B cell (primary cell): ENCODE results near the gene LRP1. TPM values are rescaled to one million over a fixed set of nuclear protein-coding genes. Genes with fewer than 3 reads are reported as not detected.

ENCODE experiments used
- ATAC-seq: fragments of 200-7000 bp; cut with Tn5 transposase; one replicate; pipeline ENCODE4 v1.10.0; 2021; ENCODE audit warnings: low read depth, mild to moderate bottlenecking, moderate number of reproducible peaks, moderate library complexity
- CTCF ChIA-PET: fragments of 350-600 bp; sonication (Branson Sonifier 250); formaldehyde crosslinking; loops from one replicate; lab custom pipeline; 2021; ENCODE audit warnings: antibody characterized with exemption, inconsistent platforms; lab: Charles Lee
- POLR2A ChIA-PET: fragments of 350-600 bp; sonication (Branson Sonifier 250); formaldehyde crosslinking; loops from one replicate; lab custom pipeline; 2021; ENCODE audit warnings: antibody characterized with exemption; lab: Charles Lee
- DNase-seq: peaks from one replicate; pipeline ENCODE4 v3.0.0; 2013
- H2AFZ ChIP-seq: 2 replicates; pipeline ENCODE4 v1.6.1; 2012; ENCODE audit warnings: mild to moderate bottlenecking, low read depth, low read length; ENCODE audit not compliant: insufficient read depth, poor library complexity, severe bottlenecking
- H3K27ac ChIP-seq, 2 donors: 1 replicate in 1 of 2; 2 replicates in 1 of 2; pipeline ENCODE4 v1.5.1; 2012 to 2013; ENCODE audit warnings: low read length in 2 of 2, mild to moderate bottlenecking in 2 of 2, moderate library complexity in 1 of 2
- H3K27me3 ChIP-seq, 4 experiments: fragments of 200-600 bp in 1 of 4; sonication (generic) in 1 of 4; replicated peaks in 1 of 4; 1 replicate in 2 of 4; 2 replicates in 2 of 4; pipeline versions ENCODE4 v1.6.1 to v1.7.0; 2013 to 2016; ENCODE audit warnings: low read length in 3 of 4, mild to moderate bottlenecking in 2 of 4, mixed read lengths in 1 of 4, moderate library complexity in 1 of 4; ENCODE audit not compliant: insufficient read depth in 4 of 4, control insufficient read depth in 3 of 4; ENCODE audit errors: control extremely low read depth in 1 of 4
- H3K36me3 ChIP-seq, 2 experiments: replicated peaks in 1 of 2; 1 replicate in 1 of 2; 2 replicates in 1 of 2; pipeline versions ENCODE4 v1.6.1 to v1.7.1; 2013; ENCODE audit warnings: low read length in 1 of 2; ENCODE audit not compliant: insufficient read depth in 2 of 2, control insufficient read depth in 1 of 2; ENCODE audit errors: control extremely low read depth in 1 of 2, extremely low read depth in 1 of 2
- H3K4me1 ChIP-seq, 2 donors: fragments of 200-600 bp in 1 of 2; sonication (generic) in 1 of 2; 1 replicate in 1 of 2; 2 replicates in 1 of 2; pipeline versions ENCODE4 v1.5.1 to v1.6.1; 2013 to 2017; ENCODE audit warnings: low read length in 2 of 2; ENCODE audit not compliant: control insufficient read depth in 2 of 2, insufficient read depth in 2 of 2
- H3K4me2 ChIP-seq: replicated peaks from 2 replicates; pipeline ENCODE3; 2012; ENCODE audit warnings: mild to moderate bottlenecking, low read depth, low read length; ENCODE audit not compliant: poor library complexity, severe bottlenecking
- H3K4me3 ChIP-seq, 5 experiments: fragments of 200-600 bp in 1 of 5; sonication (generic) in 1 of 5; 1 replicate in 3 of 5; 2 replicates in 2 of 5; pipeline versions ENCODE4 v1.5.1 to v1.7.0; 2011 to 2016; ENCODE audit warnings: low read length in 4 of 5, mild to moderate bottlenecking in 4 of 5, low read depth in 2 of 5, control low read depth in 1 of 5, moderate library complexity in 1 of 5; ENCODE audit not compliant: insufficient read depth in 1 of 5; ENCODE audit errors: control extremely low read depth in 1 of 5, extremely low read depth in 1 of 5
- H3K79me2 ChIP-seq: fragments of 200-600 bp; sonication (generic); one replicate; pipeline ENCODE4 v1.6.0; 2016; ENCODE audit warnings: low read length; ENCODE audit not compliant: control insufficient read depth, insufficient read depth
- H3K9ac ChIP-seq: fragments of 200-600 bp; sonication (generic); 2 replicates; pipeline ENCODE4 v1.6.1; 2017; ENCODE audit warnings: mild to moderate bottlenecking, low read length, moderate library complexity
- H3K9me3 ChIP-seq, 3 donors: one replicate each; pipeline versions ENCODE4 v1.6.1 to v1.7.1; 2013; ENCODE audit warnings: low read length in 2 of 3; ENCODE audit not compliant: control insufficient read depth in 2 of 3, insufficient read depth in 1 of 3; ENCODE audit errors: control extremely low read depth in 1 of 3
- H4K20me1 ChIP-seq: 2 replicates; pipeline ENCODE4 v1.6.0; 2012; ENCODE audit warnings: mild to moderate bottlenecking, low read length; ENCODE audit not compliant: insufficient read depth, control insufficient read depth, poor library complexity, severe bottlenecking
- H3K27ac Mint-ChIP-seq: one replicate; pipeline ENCODE4 v1.8.0; 2021; ENCODE audit warnings: mixed read lengths
- H3K27me3 Mint-ChIP-seq: one replicate; pipeline ENCODE4 v1.8.0; 2021; ENCODE audit warnings: mixed read lengths
- H3K4me1 Mint-ChIP-seq: one replicate; pipeline ENCODE4 v1.8.0; 2021; ENCODE audit warnings: mixed read lengths
- H3K4me3 Mint-ChIP-seq: one replicate; pipeline ENCODE4 v1.8.0; 2021; ENCODE audit warnings: mixed read lengths
- H3K9me3 Mint-ChIP-seq: one replicate; pipeline ENCODE4 v1.8.0; 2022; ENCODE audit warnings: mixed read lengths; ENCODE audit not compliant: insufficient read depth
- EZH2 ChIP-seq: IDR thresholded peaks from 2 replicates; pipeline ENCODE4 v1.6.1; 2012; ENCODE audit warnings: borderline replicate concordance, low read depth, mild to moderate bottlenecking, moderate library complexity, low read length; ENCODE audit not compliant: insufficient read depth, poor library complexity, severe bottlenecking
- WGBS: methylation state at CpG from one replicate; pipeline ENCODE4 v1.1.5; 2013; ENCODE audit warnings: missing lambda C conversion rate; ENCODE audit not compliant: insufficient coverage; 5-methylcytosine and 5-hydroxymethylcytosine counted together
- intact Hi-C: fragments of 100-400 bp; cut with micrococcal nuclease; formaldehyde crosslinking; loops from one replicate; pipeline ENCODE4 v1.10.0; 2022
- polyA plus RNA-seq: library from polyadenylated mRNA; depleted of rRNA; stranded (reverse); fragments of >200 nt; gene quantifications from 2 replicates; pipeline ENCODE4 v1.2.3, GENCODE V29; 2012
- total RNA-seq, 2 donors: library from RNA; stranded (reverse); fragments of 120-200 nt in 1 of 2; gene quantifications; 1 replicate in 1 of 2; 2 replicates in 1 of 2; pipeline versions ENCODE4 v1.2.3 to v1.2.4, GENCODE V29; 2013 to 2022
- TF ChIP-seq, protein P1 (sequence below): fragments of 200-600 bp; IDR thresholded peaks from one replicate; pipeline ENCODE4 v1.8.0; 2022; ENCODE audit warnings: antibody characterized with exemption, mild to moderate bottlenecking

Gene LRP1
- total and polyA plus RNA-seq, 2 donors (not counting 1 experiment from before 2014, with no cell fraction given), result 2.0 to 4.1 TPM

DNA sequence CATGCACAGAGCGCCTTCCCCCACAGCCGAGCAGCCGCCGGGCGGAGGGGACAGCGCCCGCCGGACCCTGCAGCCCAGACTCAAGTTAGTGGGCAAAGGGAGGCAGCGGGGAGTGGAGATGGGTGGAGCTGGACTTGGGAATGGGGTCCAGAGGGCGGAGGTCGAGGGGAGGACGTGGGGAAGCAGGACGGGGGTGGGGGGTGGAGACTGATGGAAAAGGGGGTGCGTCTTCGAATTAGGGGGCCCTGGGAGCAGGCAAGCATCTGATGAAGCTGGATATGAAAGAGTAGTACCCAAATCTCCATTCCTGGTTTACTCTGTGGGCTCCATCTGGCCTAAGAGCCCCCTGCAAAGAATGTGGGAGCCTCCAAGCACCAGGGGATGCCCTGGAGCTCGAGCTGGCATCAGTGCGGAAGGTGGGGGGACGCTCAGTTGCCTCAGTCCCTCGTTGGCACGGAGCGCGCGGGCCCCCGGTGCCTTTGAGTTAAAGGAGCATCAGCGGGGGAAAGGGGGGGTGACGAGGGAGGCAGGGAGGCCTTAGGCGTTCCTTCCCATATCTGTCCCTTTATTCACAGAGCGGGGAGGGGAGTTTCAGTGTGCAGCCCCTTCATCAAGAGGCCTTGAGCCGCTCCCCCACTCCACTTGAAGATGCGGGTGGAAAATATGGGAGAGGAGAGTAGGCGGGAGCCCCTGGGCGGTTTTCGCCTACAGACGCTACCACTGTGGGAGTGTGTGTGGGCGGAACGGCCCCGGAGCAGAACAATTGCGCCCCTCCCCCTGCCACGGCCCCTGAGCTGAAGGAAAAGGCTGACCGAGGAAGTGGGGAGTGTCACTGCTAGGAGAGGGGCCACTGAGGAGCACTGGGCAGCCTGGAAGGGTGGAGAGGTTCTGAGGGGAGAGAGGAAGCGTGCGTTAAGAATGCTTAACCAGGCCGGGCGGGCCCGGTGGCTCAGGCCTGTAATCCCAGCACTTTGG lies 38.7 kb upstream of the LRP1 start:
- TF ChIP-seq, protein P1, sequence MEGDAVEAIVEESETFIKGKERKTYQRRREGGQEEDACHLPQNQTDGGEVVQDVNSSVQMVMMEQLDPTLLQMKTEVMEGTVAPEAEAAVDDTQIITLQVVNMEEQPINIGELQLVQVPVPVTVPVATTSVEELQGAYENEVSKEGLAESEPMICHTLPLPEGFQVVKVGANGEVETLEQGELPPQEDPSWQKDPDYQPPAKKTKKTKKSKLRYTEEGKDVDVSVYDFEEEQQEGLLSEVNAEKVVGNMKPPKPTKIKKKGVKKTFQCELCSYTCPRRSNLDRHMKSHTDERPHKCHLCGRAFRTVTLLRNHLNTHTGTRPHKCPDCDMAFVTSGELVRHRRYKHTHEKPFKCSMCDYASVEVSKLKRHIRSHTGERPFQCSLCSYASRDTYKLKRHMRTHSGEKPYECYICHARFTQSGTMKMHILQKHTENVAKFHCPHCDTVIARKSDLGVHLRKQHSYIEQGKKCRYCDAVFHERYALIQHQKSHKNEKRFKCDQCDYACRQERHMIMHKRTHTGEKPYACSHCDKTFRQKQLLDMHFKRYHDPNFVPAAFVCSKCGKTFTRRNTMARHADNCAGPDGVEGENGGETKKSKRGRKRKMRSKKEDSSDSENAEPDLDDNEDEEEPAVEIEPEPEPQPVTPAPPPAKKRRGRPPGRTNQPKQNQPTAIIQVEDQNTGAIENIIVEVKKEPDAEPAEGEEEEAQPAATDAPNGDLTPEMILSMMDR, result no peak
- TF ChIP-seq EZH2, result no peak
- ATAC-seq, result no peak
- H3K9me3 Mint-ChIP-seq, result no peaks in the 10 kb centered on the region
- WGBS, result 2% methylated on average over 35 of the region's 45 CpGs
- Histone ChIP-seq H3K79me2 (peaks cover 16% of the 10 kb centered on the region), H3K4me2 (peak overlapping the region; percentile 95), H3K27ac (peak overlapping the region; percentile 28 to 62), H2AFZ (peak overlapping the region; percentile 66), H3K4me3 (peak overlapping the region; percentile 64 to 80 (median 68)), H3K9me3 (no peaks in the 10 kb centered on the region), H4K20me1 (no peaks in the 10 kb centered on the region), H3K4me1 (peaks cover 27 to 49% of the 10 kb centered on the region in 2 donors), H3K27me3 (no peaks in the 10 kb centered on the region), H3K36me3 (peaks cover 0 to 9% of the 10 kb centered on the region in 2 experiments), H3K9ac (peak overlapping the region; percentile 75)
- intact Hi-C loops, result loop anchor here (5.0 to 10.0 kb wide), 3 partner anchors 433 to 665 kb away; partner anchors contain the start of genes BAZ2A, CDK4, DDIT3 and MARCHF9
- CTCF ChIA-PET, result interaction anchor here (1.2 to 18.5 kb wide), 3 partner anchors 8 to 17 kb away, joined by 3 to 406 read pairs (median 246); partner anchors contain the start of genes NEMP1 and STAT6
- DNase-seq, result peak; percentile 66
- peak overlapping the region; percentile 91 for H3K4me3 Mint-ChIP-seq
- H3K4me1 Mint-ChIP-seq, result peaks cover 64% of the 10 kb centered on the region
- POLR2A ChIA-PET, result interaction anchor here (0.6 to 4.8 kb wide), 8 partner anchors 9 to 71 kb away, joined by 3 to 139 read pairs (median 9); partner anchors contain the start of genes NEMP1 and STAT6
- H3K27ac Mint-ChIP-seq, result peak overlapping the region; percentile 80
- H3K27me3 Mint-ChIP-seq, result no peaks in the 10 kb centered on the region
